Endothelial cell of umbilical vein (primary cell): ENCODE measurements around the gene RBPJ. TPM values are rescaled to one million over a fixed set of nuclear protein-coding genes. Genes with fewer than 3 reads are reported as not detected.

Experiments used
- BruUV-seq: library from RNA; stranded (reverse); fragments of 400-500 nt; replicated peaks from 2 replicates; lab custom pipeline; 2021; lab: Mats Ljungman, UMichigan
- CTCF ChIA-PET: fragments of 300-600, 350-600 bp; sonication (Branson Sonifier 250); formaldehyde crosslinking; loops from one replicate; lab custom pipeline; 2021; ENCODE audit warnings: antibody characterized with exemption, inconsistent platforms; lab: Charles Lee
- POLR2A ChIA-PET: fragments of 300-600, 350-600 bp; sonication (Branson Sonifier 250); formaldehyde crosslinking; loops from one replicate; lab custom pipeline; 2021; ENCODE audit warnings: antibody characterized with exemption, inconsistent platforms; lab: Charles Lee
- DNase-seq: peaks from one replicate; pipeline ENCODE4 v3.0.0-alpha.2; 2011; ENCODE audit warnings: low read depth, low spot score
- FAIRE-seq: peaks from 2 replicates; lab custom pipeline; 2011; peaks lifted over from hg19 to GRCh38; lab: Jason Lieb, UNC
- H2AFZ ChIP-seq: 2 replicates; pipeline ENCODE4 v1.6.0; 2012; ENCODE audit warnings: low read depth, low read length, control low read depth, inconsistent platforms
- H3K27ac ChIP-seq: 2 replicates; pipeline ENCODE4 v1.5.1; 2011; ENCODE audit warnings: low read depth, mild to moderate bottlenecking, control low read depth, low read length, moderate library complexity; ENCODE audit not compliant: insufficient read depth
- H3K27me3 ChIP-seq, 2 experiments: 2 replicates each; pipeline versions ENCODE4 v1.6.0 to v1.6.1; 2011; ENCODE audit warnings: low read length in 2 of 2, mixed read lengths in 1 of 2; ENCODE audit not compliant: control insufficient read depth in 2 of 2, insufficient read depth in 2 of 2
- H3K36me3 ChIP-seq, 2 experiments: 2 replicates in 1 of 2; 3 replicates in 1 of 2; pipeline ENCODE4 v1.5.1; 2011; ENCODE audit warnings: low read length in 2 of 2, mild to moderate bottlenecking in 1 of 2, moderate library complexity in 1 of 2; ENCODE audit not compliant: control insufficient read depth in 2 of 2, insufficient read depth in 2 of 2; ENCODE audit errors: extremely low read depth in 1 of 2
- H3K4me1 ChIP-seq: 3 replicates; pipeline ENCODE4 v1.5.1; 2011; ENCODE audit warnings: mild to moderate bottlenecking, low read length; ENCODE audit not compliant: control insufficient read depth, insufficient read depth; ENCODE audit errors: extremely low read depth
- H3K4me2 ChIP-seq: 2 replicates; pipeline ENCODE4 v1.6.1; 2011; ENCODE audit warnings: low read length, control low read depth, mixed read lengths; ENCODE audit not compliant: insufficient read depth
- H3K4me3 ChIP-seq, 3 experiments: fragments of 200-600 bp in 1 of 3; sonication (generic), shearing (Covaris generic) in 1 of 3; replicated peaks in 1 of 3; 2 replicates each; pipeline ENCODE4 v1.5.1; 2011 to 2016; ENCODE audit warnings: control low read depth in 3 of 3, low read length in 3 of 3, mild to moderate bottlenecking in 2 of 3, inconsistent platforms in 1 of 3, low read depth in 1 of 3, moderate library complexity in 1 of 3; ENCODE audit not compliant: insufficient read depth in 1 of 3
- H3K79me2 ChIP-seq: 2 replicates; pipeline ENCODE4 v1.6.0; 2012; ENCODE audit warnings: low read length, inconsistent platforms; ENCODE audit not compliant: control insufficient read depth, insufficient read depth
- H3K9ac ChIP-seq: replicated peaks from 2 replicates; pipeline ENCODE3; 2011; ENCODE audit warnings: low read length, control low read depth; ENCODE audit not compliant: insufficient read depth; ENCODE audit errors: extremely low read depth
- H3K9me1 ChIP-seq: replicated peaks from 3 replicates; pipeline ENCODE4 v1.6.0; 2011; ENCODE audit warnings: mild to moderate bottlenecking, low read length; ENCODE audit not compliant: control insufficient read depth, insufficient read depth; ENCODE audit errors: extremely low read depth
- H3K9me3 ChIP-seq: replicated peaks from 2 replicates; pipeline ENCODE4 v1.5.1; 2012; ENCODE audit warnings: low read length, inconsistent platforms; ENCODE audit not compliant: control insufficient read depth, insufficient read depth
- H4K20me1 ChIP-seq: replicated peaks from 2 replicates; pipeline ENCODE3; 2011; ENCODE audit warnings: mild to moderate bottlenecking, low read length; ENCODE audit not compliant: control insufficient read depth, insufficient read depth; ENCODE audit errors: extremely low read depth
- CTCF ChIP-seq, 2 donors: IDR thresholded peaks; 1 replicate in 1 of 2; 2 replicates in 1 of 2; pipeline ENCODE4 v1.5.1; 2011; ENCODE audit warnings: low read length in 2 of 2, mild to moderate bottlenecking in 2 of 2, moderate library complexity in 2 of 2, control low read depth in 1 of 2, inconsistent platforms in 1 of 2, low read depth in 1 of 2; ENCODE audit not compliant: insufficient read depth in 1 of 2; ENCODE audit errors: extremely low read depth in 1 of 2
- EZH2 ChIP-seq: IDR thresholded peaks from 2 replicates; pipeline ENCODE4 v1.6.1; 2012; ENCODE audit warnings: borderline replicate concordance, low read depth, mild to moderate bottlenecking, moderate library complexity, low read length, inconsistent platforms; ENCODE audit not compliant: severe bottlenecking
- FOS ChIP-seq: IDR thresholded peaks from 2 replicates; pipeline ENCODE4 v1.6.1; 2011; ENCODE audit warnings: mild to moderate bottlenecking, low read length, moderate library complexity, borderline replicate concordance; ENCODE audit not compliant: insufficient read depth
- GATA2 ChIP-seq: IDR thresholded peaks from 2 replicates; pipeline ENCODE4 v1.7.0; 2011; ENCODE audit warnings: low read depth, mild to moderate bottlenecking, moderate library complexity, mixed read lengths, low read length; ENCODE audit not compliant: insufficient read length, insufficient read depth
- JUN ChIP-seq: IDR thresholded peaks from 2 replicates; pipeline ENCODE4 v1.6.1; 2011; ENCODE audit warnings: borderline replicate concordance, low read depth; ENCODE audit not compliant: insufficient read length, insufficient read depth
- MAX ChIP-seq: IDR thresholded peaks from 2 replicates; pipeline ENCODE4 v1.6.1; 2011; ENCODE audit not compliant: insufficient read depth, insufficient read length
- MYC ChIP-seq: IDR thresholded peaks from one replicate; pipeline ENCODE4 v1.6.1; 2011; ENCODE audit warnings: mild to moderate bottlenecking, low read depth, low read length
- POLR2A ChIP-seq: IDR thresholded peaks from 2 replicates; pipeline ENCODE4 v1.6.1; 2012; ENCODE audit warnings: low read depth, mild to moderate bottlenecking, control low read depth, low read length
- POLR2AphosphoS5 ChIP-seq: IDR thresholded peaks from 2 replicates; pipeline ENCODE4 v1.6.1; 2012; ENCODE audit warnings: low read depth, mild to moderate bottlenecking, control low read depth, low read length, moderate library complexity; ENCODE audit not compliant: insufficient read depth
- dilution Hi-C: fragments of 300-500 bp; cut with MboI; formaldehyde crosslinking; loops from one replicate; pipeline ENCODE4 v1.15.0; 2019; ENCODE audit warnings: low sequenced_read_pairs; ENCODE audit not compliant: extremely low pct_ligation_motif_present
- intact Hi-C: fragments of 100-400 bp; cut with micrococcal nuclease; formaldehyde crosslinking; loops from one replicate; pipeline ENCODE4 v1.10.0; 2022
- polyA plus RNA-seq, 4 experiments: library from polyadenylated mRNA; depleted of rRNA in 3 of 4; stranded (reverse) in 3 of 4; unstranded in 1 of 4; fragments of >200 nt; gene quantifications; 2 replicates each; pipeline versions ENCODE4 v1.2.1 to v1.2.3, GENCODE V29; 2011 to 2012; ENCODE audit warnings: missing spikeins in 1 of 4
- total RNA-seq: library from RNA; stranded (reverse); gene quantifications from 2 replicates; pipeline ENCODE4 v1.2.3, GENCODE V29; 2021

Gene RBPJ
- total and polyA plus RNA-seq, 2 donors (not counting 3 experiments of a cell fraction or from before 2014, with no cell fraction given): 17.0 to 42.9 TPM

DNA sequence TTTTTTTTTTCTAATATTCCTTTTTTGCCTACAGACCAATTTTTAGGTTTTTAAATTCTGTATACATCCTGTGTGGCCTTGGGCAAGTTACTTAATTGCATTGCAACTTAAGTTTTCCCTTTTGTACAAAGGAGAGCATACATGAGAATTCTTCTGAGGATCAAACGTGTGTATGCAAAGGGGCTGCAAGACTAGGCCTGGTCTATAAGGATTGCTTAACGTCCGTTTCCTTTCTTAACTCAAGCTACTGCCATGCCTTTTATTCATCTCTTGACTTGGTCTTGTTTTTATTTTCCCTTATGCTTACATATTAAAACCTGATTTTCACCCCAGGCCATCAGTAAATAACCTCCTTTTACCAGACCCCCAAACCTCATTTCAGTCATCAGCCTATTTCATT lies 13.6 kb downstream of the RBPJ start:
- Histone ChIP-seq H3K36me3 (no peaks in the 10 kb centered on the region), H3K79me2 (peaks cover 75% of the 10 kb centered on the region), H3K9me1 (no peaks in the 10 kb centered on the region), H2AFZ (no peak overlapping the region), H3K9ac (no peak overlapping the region), H3K27ac (no peak overlapping the region), H3K27me3 (no peaks in the 10 kb centered on the region), H3K9me3 (no peaks in the 10 kb centered on the region), H3K4me3 (no peak overlapping the region), H3K4me1 (no peaks in the 10 kb centered on the region), H3K4me2 (no peak overlapping the region), H4K20me1 (peaks cover 11% of the 10 kb centered on the region)
- DNase-seq: no peak
- dilution Hi-C loops (no loop called here), intact Hi-C loops (no loop called here)
- ChIA-PET CTCF (no interaction called here), POLR2A (no interaction called here)
- TF ChIP-seq POLR2A: no peak
- no peak for TF ChIP-seq MYC
- no peak for TF ChIP-seq FOS
- no peak for TF ChIP-seq CTCF (IDR thresholded peaks at IDR 0.05; ENCODE audit: extremely low read depth in 1 of 2, insufficient read depth in 1 of 2, low read depth in 1 of 2, low read length in 2 of 2)
- no peak for TF ChIP-seq GATA2
- TF ChIP-seq EZH2: no peak
- TF ChIP-seq POLR2AphosphoS5: no peak
- no peak for TF ChIP-seq MAX
- TF ChIP-seq JUN: no peak
- FAIRE-seq: no peak
- no TSS peak for BruUV-seq
